Activated CD4-positive, alpha-beta T cell treated with anti-CD3 and anti-CD28 coated beads for 36 hours (primary cell): ENCODE measurements around the gene PDF. TPM values are rescaled to one million over a fixed set of nuclear protein-coding genes. Genes with fewer than 3 reads are reported as not detected.

ENCODE experiments used
- total RNA-seq, 2 experiments: library from RNA; stranded (reverse); gene quantifications; one replicate each; pipeline ENCODE4 v1.2.3, GENCODE V29; 2021

The PDF gene
- total RNA-seq, 2 experiments from 2014 or later: 10.1 to 19.9 TPM

Other genes with a start within 250 kb of the PDF start
- gene HAS3, start 224.9 kb downstream of the PDF start, total RNA-seq: under 1 TPM; 0.39 to 0.42 TPM
- 100 to 1,000 TPM; 153 to 194 TPM for gene CHTF8, start 198.0 kb downstream of the PDF start, total RNA-seq
- gene UTP4, start 197.9 kb downstream of the PDF start, total RNA-seq: 100 to 1,000 TPM; 102 to 119 TPM
- gene SNTB2, start 143.4 kb downstream of the PDF start, total RNA-seq: 10 to 100 TPM; 15.7 to 17.2 TPM
- 10 to 100 TPM; 28.4 to 31.9 TPM for gene VPS4A, start 19.2 kb downstream of the PDF start, total RNA-seq
- 10 to 100 TPM; 30.0 to 30.3 TPM for gene COG8, start 9.0 kb upstream of the PDF start, total RNA-seq
- gene NIP7, start 9.2 kb upstream of the PDF start, total RNA-seq: 10 to 100 TPM; 39.1 to 41.3 TPM
- 1 to 10 TPM; 1.2 to 1.3 TPM for gene TMED6, start 21.2 kb upstream of the PDF start, total RNA-seq
- gene TERF2, start 55.4 kb upstream of the PDF start, total RNA-seq: 10 to 100 TPM; 45.9 to 82.4 TPM
- 100 to 1,000 TPM; 158 to 187 TPM for gene CYB5B, start 94.0 kb upstream of the PDF start, total RNA-seq
- 10 to 100 TPM; 29.6 to 37.9 TPM for gene NFAT5, start 235.4 kb upstream of the PDF start, total RNA-seq